ELF-1 (cell line): ENCODE measurements around the gene TAAR1.

Source experiments
- DNase-seq: peaks from one replicate; pipeline ENCODE4 v3.0.0-alpha.2; 2016; ENCODE audit warnings: low read depth, low spot score

Gene TAAR1

GRCh38 chr6:132596201-132596600 is 62.8 kb downstream of the TAAR1 start:
- DNase-seq = no peak
